ENCODE results near the gene NBEAL2.
A peak's percentile ranks its signal among the peaks of the same experiment; 100 is the strongest.

The NBEAL2 gene

GRCh38 chr3:46946416-46946815 lies 33.0 kb upstream of the NBEAL2 start:
- no peak for DNase-seq (ENCODE audit: low spot score)

DNA sequence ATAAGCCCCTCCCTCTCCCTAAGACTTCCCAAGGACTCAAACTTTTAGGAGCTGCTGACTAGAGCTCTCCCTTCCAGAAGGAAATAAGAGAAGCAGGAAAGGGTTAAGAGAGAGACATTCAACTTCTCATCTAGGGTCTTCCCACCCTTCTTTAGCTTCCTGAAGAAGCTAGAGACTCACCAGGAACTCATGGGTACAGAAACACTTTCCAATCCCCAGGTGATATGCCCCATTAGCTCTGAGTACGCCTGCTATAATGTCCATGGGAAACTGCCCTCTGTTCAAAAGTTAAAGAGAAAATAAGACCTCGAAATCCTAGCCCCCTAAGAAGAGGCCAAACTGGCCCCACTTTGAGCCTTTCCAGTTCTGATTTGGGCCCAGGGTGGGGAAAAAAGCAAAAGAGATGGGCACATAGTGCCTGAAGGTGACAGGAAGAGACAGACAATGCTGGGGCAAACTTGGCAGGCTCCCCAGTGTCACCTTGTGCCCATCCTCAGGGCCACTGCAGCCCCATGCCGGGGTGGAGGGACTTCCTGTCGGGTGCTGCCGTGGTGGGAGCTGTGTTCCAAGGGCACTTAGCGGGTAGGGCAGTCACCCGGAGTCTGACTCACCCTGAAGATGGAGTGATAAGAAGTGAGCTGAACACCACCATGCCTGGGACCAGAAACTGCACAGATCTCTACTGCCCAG lies 32.5 kb upstream of the NBEAL2 start:
- peak; percentile 85 for DNase-seq (ENCODE audit: low spot score)

GRCh38 chr3:46947546-46947901 lies 31.9 kb upstream of the NBEAL2 start:
- no peak for DNase-seq (ENCODE audit: low spot score)

- DNase-seq (ENCODE audit: low spot score) = peak; percentile 88
Observed at GRCh38 chr3:46947981-46948791, 31.3 kb upstream of the NBEAL2 start.

GRCh38 chr3:46948830-46949671 lies 30.4 kb upstream of the NBEAL2 start:
- no peak for DNase-seq (ENCODE audit: low spot score)

GRCh38 chr3:46950177-46950576 lies 29.3 kb upstream of the NBEAL2 start:
- DNase-seq (ENCODE audit: low spot score) = no peak

DNA sequence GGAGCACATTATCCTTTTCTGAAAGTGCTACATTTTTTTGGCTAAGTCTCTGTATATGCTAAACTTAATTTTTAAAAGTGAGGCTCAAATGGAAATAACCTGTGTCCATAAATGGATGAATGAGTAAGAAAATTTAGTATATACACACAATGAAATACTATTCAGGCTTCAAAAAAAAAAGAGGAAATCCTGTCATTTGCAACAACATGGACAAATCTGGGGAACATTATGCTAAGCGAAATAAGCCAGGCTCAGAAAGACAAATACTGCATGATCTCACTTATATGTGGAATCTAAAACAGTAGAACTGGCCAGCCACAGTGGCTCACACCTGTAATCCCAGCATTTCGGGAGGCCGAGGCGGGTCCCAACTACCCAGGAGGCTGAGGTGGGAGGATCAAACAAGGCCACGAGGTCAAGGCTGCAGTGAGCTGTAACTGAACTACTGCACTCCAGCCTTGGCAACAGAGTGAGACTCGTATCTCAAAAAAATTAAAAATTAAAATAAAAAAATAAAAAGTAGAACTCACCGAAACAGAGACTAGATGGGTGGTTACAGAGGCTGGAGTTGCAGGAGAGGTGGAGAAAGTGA lies 28.7 kb upstream of the NBEAL2 start:
- DNase-seq (ENCODE audit: low spot score) = no peak

DNA sequence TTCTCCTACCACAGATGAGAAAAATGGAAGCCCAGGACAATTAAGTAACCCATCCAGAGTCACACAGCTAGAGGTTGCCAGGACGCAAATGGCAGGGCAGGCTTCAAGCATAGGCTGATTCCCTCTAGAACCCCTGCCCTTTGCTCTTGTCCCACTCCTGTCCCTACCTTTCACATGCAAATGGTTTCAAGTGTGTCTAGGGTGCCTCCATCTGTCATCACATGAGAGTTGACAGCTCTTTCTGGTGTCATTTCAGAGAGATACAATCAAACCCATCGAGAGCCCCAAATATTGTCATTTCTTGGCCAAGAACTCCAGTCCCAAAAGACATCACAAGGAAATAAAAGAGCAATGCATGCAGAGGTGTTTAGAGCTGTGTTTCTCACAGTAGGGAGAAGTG lies 26.7 kb upstream of the NBEAL2 start:
- no peak for DNase-seq (ENCODE audit: low spot score)

- peak; percentile 35 for DNase-seq (ENCODE audit: low spot score)
Observed at GRCh38 chr3:46953234-46954010, 26.0 kb upstream of the NBEAL2 start.

- no peak for DNase-seq (ENCODE audit: low spot score)
Observed at GRCh38 chr3:46954178-46954577, 25.3 kb upstream of the NBEAL2 start.

GRCh38 chr3:46955157-46955556 lies 24.3 kb upstream of the NBEAL2 start:
- no peak for DNase-seq (ENCODE audit: low spot score)

DNA sequence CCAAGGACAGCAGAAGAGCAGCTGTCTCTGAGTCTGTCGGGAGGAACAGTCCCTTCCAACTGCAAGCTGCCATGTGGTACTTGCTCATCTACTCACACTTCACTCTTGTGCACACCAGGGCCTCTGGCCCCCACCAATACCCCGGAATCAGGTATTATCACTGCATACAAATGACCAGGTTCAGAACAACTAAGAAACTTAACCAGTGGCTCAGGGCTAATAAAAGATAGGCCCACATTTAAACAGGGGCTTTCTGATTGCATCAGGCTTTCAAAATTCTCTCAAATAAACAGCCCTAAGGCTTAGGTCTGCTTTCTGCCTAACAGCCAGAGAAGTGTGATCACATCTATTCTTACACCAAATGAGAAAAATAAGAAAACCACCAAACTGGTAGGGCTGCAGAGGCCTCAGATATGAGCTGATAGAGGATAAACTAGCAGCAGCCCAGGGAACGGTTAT lies 23.6 kb upstream of the NBEAL2 start:
- DNase-seq (ENCODE audit: low spot score) = no peak

DNA sequence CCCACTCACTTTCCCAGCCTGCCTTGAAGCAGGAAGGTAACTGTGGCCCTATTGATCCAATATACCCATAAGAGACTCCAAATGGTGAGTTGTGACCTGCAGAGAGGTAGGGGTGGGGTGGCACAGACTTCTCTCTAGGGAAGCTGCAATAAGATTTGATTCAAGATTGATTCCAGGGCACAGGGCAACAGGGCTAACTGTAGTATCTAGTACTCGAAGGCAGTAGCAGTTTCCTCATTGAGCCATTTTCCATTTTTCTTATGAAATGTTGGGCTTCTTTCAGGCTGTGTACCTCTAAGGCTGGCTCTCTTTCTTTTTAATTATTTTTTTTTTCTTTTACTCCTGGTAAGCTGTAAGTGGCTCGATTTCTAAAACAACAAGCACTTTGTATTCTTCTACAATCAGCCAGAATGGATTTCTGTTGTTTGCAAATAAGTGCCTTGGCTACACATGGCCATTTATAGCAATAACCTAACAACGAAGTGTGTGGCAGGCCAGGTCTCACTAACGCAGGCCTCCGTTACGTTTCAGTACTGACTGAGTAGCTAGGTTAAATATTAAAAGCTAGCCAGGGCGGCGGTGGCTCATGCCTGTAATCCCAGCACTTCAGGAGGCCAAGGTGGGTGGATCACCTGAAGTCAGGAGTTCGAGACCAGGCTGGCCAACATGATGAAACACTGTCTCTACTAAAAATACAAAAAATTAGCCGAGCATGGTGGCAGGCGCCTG lies 22.2 kb upstream of the NBEAL2 start:
- no peak for DNase-seq (ENCODE audit: low spot score)

DNA sequence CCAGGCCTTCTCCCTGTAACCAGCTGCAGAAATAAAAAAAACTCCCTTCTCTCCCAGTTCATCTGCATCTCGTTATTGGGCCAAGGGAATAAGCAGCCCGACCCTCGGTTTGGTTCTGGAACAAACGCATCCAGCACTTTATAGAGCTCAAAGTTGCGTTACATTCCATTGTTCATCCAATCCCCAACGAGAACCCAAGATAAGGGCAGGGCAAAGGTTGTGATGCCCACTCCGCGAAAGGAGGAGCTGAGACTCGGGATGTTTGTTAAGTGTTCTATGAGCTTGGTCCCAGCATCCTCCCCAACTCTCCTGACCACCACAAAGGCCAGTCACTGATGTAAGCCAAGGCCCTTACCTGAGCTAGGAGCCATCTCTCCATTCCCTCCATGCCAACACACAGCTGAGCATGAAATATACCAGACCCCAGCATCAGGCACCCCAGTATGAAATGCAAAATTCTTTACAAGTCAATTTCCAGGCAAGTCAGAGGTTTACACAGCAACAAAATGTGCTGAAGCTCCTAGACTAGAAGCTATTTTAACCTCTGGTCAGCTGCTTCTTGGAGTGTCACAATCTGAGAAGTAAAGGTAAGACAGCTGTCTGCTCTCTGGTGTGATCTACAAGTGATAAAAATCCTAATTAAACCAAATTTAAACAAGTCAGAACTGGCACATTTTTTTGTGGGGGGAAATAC lies 20.9 kb upstream of the NBEAL2 start:
- no peak for DNase-seq (ENCODE audit: low spot score)

GRCh38 chr3:46959161-46959511 lies 20.3 kb upstream of the NBEAL2 start:
- DNase-seq (ENCODE audit: low spot score) = no peak

GRCh38 chr3:46960081-46960701 lies 19.3 kb upstream of the NBEAL2 start:
- DNase-seq (ENCODE audit: low spot score) = no peak

DNA sequence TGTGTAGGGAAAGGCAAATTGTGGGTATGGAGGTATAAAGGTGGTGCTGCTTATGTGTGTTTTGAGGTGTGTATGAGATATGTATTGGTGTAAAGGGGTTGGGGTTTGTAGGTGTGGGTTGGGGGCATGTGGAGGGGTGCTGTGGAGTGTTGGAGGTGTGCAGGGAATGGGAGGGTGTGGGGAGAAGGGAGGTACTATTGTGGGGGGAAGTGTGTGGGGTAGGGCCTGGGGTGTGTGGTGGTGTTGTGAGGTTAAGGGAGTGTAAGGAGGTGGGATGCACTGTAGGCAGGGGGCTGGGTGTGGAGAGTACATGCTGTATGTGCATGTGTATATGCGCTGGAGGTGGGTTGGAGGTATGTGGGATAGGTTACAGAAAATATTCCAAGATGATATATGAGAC lies 18.6 kb upstream of the NBEAL2 start:
- DNase-seq (ENCODE audit: low spot score) = no peak

GRCh38 chr3:46962427-46962826 lies 17.0 kb upstream of the NBEAL2 start:
- no peak for DNase-seq (ENCODE audit: low spot score)

GRCh38 chr3:46962990-46963389 lies 16.5 kb upstream of the NBEAL2 start:
- DNase-seq (ENCODE audit: low spot score) = no peak

Data from CD4-positive, alpha-beta T cell treated with Interleukin-15 for 4 hours (primary cell).